Measurements from ENCODE around the gene EFCAB5. TPM values are rescaled to one million over a fixed set of nuclear protein-coding genes. Genes with fewer than 3 reads are reported as not detected.

Gene EFCAB5
- total RNA-seq, 1 donor from 2014 or later: 0.71 TPM

GRCh38 chr17:30074254-30074653, 132.8 kb downstream of the EFCAB5 start:
- TF ChIP-seq EZH2phosphoT487 (IDR thresholded peaks at IDR 0.05): no peak
- peaks cover 2% of the 10 kb centered on the region for H3K27me3 Mint-ChIP-seq (ENCODE audit: insufficient read depth, low read depth)
- Histone ChIP-seq H3K4me2 (no peak overlapping the region), H3F3A (ENCODE audit: low read depth) (no peaks in the 10 kb centered on the region), H3K9me3 (ENCODE audit: low read depth) (no peaks in the 10 kb centered on the region), H3K27me3 (peaks cover 10% of the 10 kb centered on the region), H3K36me3 (no peaks in the 10 kb centered on the region), H3K79me2 (ENCODE audit: low read depth) (no peaks in the 10 kb centered on the region), H4K20me1 (ENCODE audit: low read depth) (no peaks in the 10 kb centered on the region), H2AFZ (replicated peaks) (no peak overlapping the region), H3K9ac (no peak overlapping the region), H3K4me3 (no peak overlapping the region), H3K4me1 (no peaks in the 10 kb centered on the region), H3K27ac (no peak overlapping the region)
- H3K9me3 Mint-ChIP-seq: no peaks in the 10 kb centered on the region
- H3K4me3 Mint-ChIP-seq: no peak overlapping the region
- H3K4me1 Mint-ChIP-seq: no peaks in the 10 kb centered on the region
- H3K36me3 Mint-ChIP-seq: no peaks in the 10 kb centered on the region
- no peak overlapping the region for H3K27ac Mint-ChIP-seq
- DNase-seq (ENCODE audit: low spot score): no peak

GRCh38 chr17:30074730-30075129, 133.3 kb downstream of the EFCAB5 start:
- no peak overlapping the region for H2AFZ ChIP-seq (replicated peaks)
- H3K4me1 Mint-ChIP-seq: no peaks in the 10 kb centered on the region
- H3K36me3 Mint-ChIP-seq: no peaks in the 10 kb centered on the region
- no peak for DNase-seq (ENCODE audit: low spot score)
- H3K4me2 ChIP-seq: no peak overlapping the region
- no peaks in the 10 kb centered on the region for H3K9me3 ChIP-seq (ENCODE audit: low read depth)
- H3K36me3 ChIP-seq: no peaks in the 10 kb centered on the region
- no peak overlapping the region for H3K9ac ChIP-seq
- H3K79me2 ChIP-seq (ENCODE audit: low read depth): no peaks in the 10 kb centered on the region
- TF ChIP-seq CTCF (IDR thresholded peaks at IDR 0.05): no peak
- no peak for TF ChIP-seq EZH2phosphoT487 (IDR thresholded peaks at IDR 0.05)
- no peak for TF ChIP-seq EZH2 (IDR thresholded peaks at IDR 0.05)
- H3K27ac Mint-ChIP-seq: no peak overlapping the region
- H3K27ac ChIP-seq: no peak overlapping the region
- H3K9me3 Mint-ChIP-seq: no peaks in the 10 kb centered on the region
- H4K20me1 ChIP-seq (ENCODE audit: low read depth): no peaks in the 10 kb centered on the region
- H3K4me1 ChIP-seq: no peaks in the 10 kb centered on the region
- no peaks in the 10 kb centered on the region for H3F3A ChIP-seq (ENCODE audit: low read depth)
- H3K27me3 ChIP-seq: peaks cover 15% of the 10 kb centered on the region
- H3K4me3 ChIP-seq: no peak overlapping the region
- H3K4me3 Mint-ChIP-seq: no peak overlapping the region
- peaks cover 2% of the 10 kb centered on the region for H3K27me3 Mint-ChIP-seq (ENCODE audit: insufficient read depth, low read depth)

DNA sequence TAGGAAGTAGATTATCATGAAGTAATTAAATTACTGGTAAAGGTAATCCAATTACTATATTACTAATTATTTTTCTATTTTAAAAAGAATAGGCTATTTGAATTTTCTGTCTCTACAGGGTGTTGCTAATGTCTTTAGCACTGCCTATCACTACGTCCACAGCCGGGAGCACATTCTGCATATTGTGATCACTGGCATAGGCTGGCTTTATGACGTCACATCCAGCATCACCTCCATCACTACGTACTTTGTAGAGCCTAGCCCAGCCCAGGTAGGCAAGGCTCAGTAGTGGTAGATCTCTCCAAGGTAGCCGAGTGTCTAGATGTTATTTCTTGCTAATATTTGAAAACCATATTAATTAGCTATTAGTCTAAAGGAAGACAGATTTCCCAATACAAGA, 141.3 kb downstream of the EFCAB5 start:
- Mint-ChIP-seq H3K4me1 (no peaks in the 10 kb centered on the region), H3K9me3 (no peaks in the 10 kb centered on the region)
- no peaks in the 10 kb centered on the region for H3K36me3 ChIP-seq

More for the DNA sequence above, 141.3 kb downstream of the EFCAB5 start:
- H3K9me3 ChIP-seq (ENCODE audit: low read depth): no peaks in the 10 kb centered on the region
- no peaks in the 10 kb centered on the region for H4K20me1 ChIP-seq (ENCODE audit: low read depth)
- no peak overlapping the region for H3K27ac ChIP-seq
- no peaks in the 10 kb centered on the region for H3F3A ChIP-seq (ENCODE audit: low read depth)
- H2AFZ ChIP-seq (replicated peaks): no peak overlapping the region
- peaks cover 24% of the 10 kb centered on the region for H3K27me3 ChIP-seq
- no peaks in the 10 kb centered on the region for H3K4me1 ChIP-seq
- DNase-seq (ENCODE audit: low spot score): no peak
- H3K4me3 Mint-ChIP-seq: no peak overlapping the region
- H3K9ac ChIP-seq: no peak overlapping the region
- H3K4me3 ChIP-seq: no peak overlapping the region
- peaks cover 2% of the 10 kb centered on the region for H3K27me3 Mint-ChIP-seq (ENCODE audit: insufficient read depth, low read depth)
- no peak overlapping the region for H3K27ac Mint-ChIP-seq
- no peak overlapping the region for H3K4me2 ChIP-seq
- TF ChIP-seq EZH2 (IDR thresholded peaks at IDR 0.05): no peak
- TF ChIP-seq CTCF (IDR thresholded peaks at IDR 0.05): no peak
- no peak for TF ChIP-seq EZH2phosphoT487 (IDR thresholded peaks at IDR 0.05)
- H3K79me2 ChIP-seq (ENCODE audit: low read depth): no peaks in the 10 kb centered on the region
- H3K36me3 Mint-ChIP-seq: no peaks in the 10 kb centered on the region
